Progenitor cell of endocrine pancreas (in vitro differentiated cells): Measurements from ENCODE around the gene CDH18. TPM values are rescaled to one million over a fixed set of nuclear protein-coding genes. Genes with fewer than 3 reads are reported as not detected.

Source experiments
- DNase-seq: peaks from one replicate; pipeline ENCODE4 v3.0.0; 2021; ENCODE audit warnings: low spot score; ENCODE audit not compliant: unreplicated experiment
- H3K27ac Mint-ChIP-seq: 2 replicates; pipeline ENCODE4 v1.8.0; 2021; ENCODE audit warnings: mild to moderate bottlenecking, moderate library complexity, mixed read lengths
- H3K27me3 Mint-ChIP-seq: 2 replicates; pipeline ENCODE4 v1.8.0; 2021; ENCODE audit warnings: mixed read lengths
- H3K36me3 Mint-ChIP-seq: 2 replicates; pipeline ENCODE4 v1.8.0; 2022; ENCODE audit warnings: mixed read lengths; ENCODE audit not compliant: insufficient read depth
- H3K4me1 Mint-ChIP-seq: 2 replicates; pipeline ENCODE4 v1.8.0; 2021; ENCODE audit warnings: low read depth, mixed read lengths
- H3K4me3 Mint-ChIP-seq: 2 replicates; pipeline ENCODE4 v1.8.0; 2021; ENCODE audit warnings: low read depth, mild to moderate bottlenecking, moderate library complexity, mixed read lengths
- H3K9me3 Mint-ChIP-seq: 2 replicates; pipeline ENCODE4 v1.8.0; 2021; ENCODE audit warnings: low read depth, mixed read lengths
- total RNA-seq: library from RNA; stranded (reverse); gene quantifications from 2 replicates; pipeline ENCODE4 v1.2.1, GENCODE V29; 2021
- TF ChIP-seq, protein P1 (sequence below): fragments of 200-600 bp; sonication (generic); IDR thresholded peaks from one replicate; pipeline ENCODE4 v1.5.0; 2021; ENCODE audit warnings: antibody characterized with exemption, mild to moderate bottlenecking; ENCODE audit not compliant: unreplicated experiment

The CDH18 gene
- total RNA-seq, 1 donor from 2014 or later = 1.9 TPM

DNA sequence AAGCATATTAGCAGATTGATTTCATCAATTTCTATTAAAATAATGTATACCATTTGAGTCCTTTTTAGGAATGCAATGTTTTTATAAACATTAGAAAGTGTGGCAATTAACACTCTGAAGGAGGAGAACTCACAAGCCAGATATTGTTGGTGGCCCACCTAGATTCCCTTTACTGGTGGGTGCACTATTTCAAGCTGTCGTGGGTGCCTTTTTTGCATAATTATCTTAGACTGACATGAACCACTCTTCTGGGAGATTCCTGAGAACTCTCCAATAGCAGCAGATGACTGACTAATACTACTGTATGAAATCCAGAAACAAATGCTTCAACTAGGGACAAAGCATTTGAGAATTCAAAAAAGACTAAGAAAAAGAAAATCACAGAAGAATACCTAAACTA lies 526.0 kb downstream of the CDH18 start:
- TF ChIP-seq, protein P1, sequence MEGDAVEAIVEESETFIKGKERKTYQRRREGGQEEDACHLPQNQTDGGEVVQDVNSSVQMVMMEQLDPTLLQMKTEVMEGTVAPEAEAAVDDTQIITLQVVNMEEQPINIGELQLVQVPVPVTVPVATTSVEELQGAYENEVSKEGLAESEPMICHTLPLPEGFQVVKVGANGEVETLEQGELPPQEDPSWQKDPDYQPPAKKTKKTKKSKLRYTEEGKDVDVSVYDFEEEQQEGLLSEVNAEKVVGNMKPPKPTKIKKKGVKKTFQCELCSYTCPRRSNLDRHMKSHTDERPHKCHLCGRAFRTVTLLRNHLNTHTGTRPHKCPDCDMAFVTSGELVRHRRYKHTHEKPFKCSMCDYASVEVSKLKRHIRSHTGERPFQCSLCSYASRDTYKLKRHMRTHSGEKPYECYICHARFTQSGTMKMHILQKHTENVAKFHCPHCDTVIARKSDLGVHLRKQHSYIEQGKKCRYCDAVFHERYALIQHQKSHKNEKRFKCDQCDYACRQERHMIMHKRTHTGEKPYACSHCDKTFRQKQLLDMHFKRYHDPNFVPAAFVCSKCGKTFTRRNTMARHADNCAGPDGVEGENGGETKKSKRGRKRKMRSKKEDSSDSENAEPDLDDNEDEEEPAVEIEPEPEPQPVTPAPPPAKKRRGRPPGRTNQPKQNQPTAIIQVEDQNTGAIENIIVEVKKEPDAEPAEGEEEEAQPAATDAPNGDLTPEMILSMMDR = no peak
- Mint-ChIP-seq H3K27me3 (no peaks in the 10 kb centered on the region), H3K36me3 (no peaks in the 10 kb centered on the region), H3K4me1 (no peaks in the 10 kb centered on the region), H3K9me3 (no peaks in the 10 kb centered on the region), H3K4me3 (no peak overlapping the region), H3K27ac (no peak overlapping the region)
- no peak for DNase-seq

GRCh38 chr5:19424506-19424905 lies 563.5 kb downstream of the CDH18 start:
- no peak for DNase-seq
- Mint-ChIP-seq H3K9me3 (no peaks in the 10 kb centered on the region), H3K36me3 (no peaks in the 10 kb centered on the region), H3K27me3 (no peaks in the 10 kb centered on the region), H3K4me1 (no peaks in the 10 kb centered on the region), H3K4me3 (no peak overlapping the region), H3K27ac (no peak overlapping the region)
- TF ChIP-seq, protein P1 = no peak
